ENCODE results near the gene C1QTNF12.

C1QTNF12 gene

GRCh38 chr1:1274931-1275431 lies 28.5 kb upstream of the C1QTNF12 start:
- H3K4me1 ChIP-seq (ENCODE audit: control insufficient read depth, insufficient read depth, low read depth, low read length): peaks cover 48% of the 10 kb centered on the region
- no peak overlapping the region for H3K4me2 ChIP-seq (ENCODE audit: low read length, poor library complexity, severe bottlenecking)
- no peak for DNase-seq
- peak overlapping the region in 1 of 2 experiments; percentile 27 for H2BK12ac ChIP-seq (ENCODE audit: low read length in 2 of 2)
- no peak overlapping the region for H3K14ac ChIP-seq (ENCODE audit: low read length in 2 of 2)
- H3K9me3 ChIP-seq (ENCODE audit: control insufficient read depth, low read length): no peaks in the 10 kb centered on the region
- peak overlapping the region in 1 of 2 experiments; percentile 87 for H3K4me3 ChIP-seq (ENCODE audit: insufficient read depth in 1 of 2, low read depth in 1 of 2, low read length in 2 of 2)
- H2AFZ ChIP-seq (ENCODE audit: low read depth, low read length): no peak overlapping the region
- no peak overlapping the region for H2BK120ac ChIP-seq (ENCODE audit: low read depth, low read length)
- H4K8ac ChIP-seq (ENCODE audit: low read length): peak overlapping the region; percentile 45
- WGBS: 96% methylated on average over 14 of the region's 15 CpGs
- peak overlapping the region; percentile 1 for H2AK5ac ChIP-seq (ENCODE audit: low read length, severe bottlenecking)
- H4K91ac ChIP-seq (ENCODE audit: low read length): peak overlapping the region; percentile 34
- H3K36me3 ChIP-seq (ENCODE audit: control insufficient read depth in 1 of 2, insufficient read depth in 2 of 2, low read depth in 1 of 2, low read length in 2 of 2): peaks cover 3 to 18% of the 10 kb centered on the region in 2 experiments
- H2BK5ac ChIP-seq (ENCODE audit: low read depth, low read length, poor library complexity, severe bottlenecking): no peak overlapping the region
- H2BK15ac ChIP-seq (ENCODE audit: low read depth, poor library complexity, severe bottlenecking): no peak overlapping the region
- no peaks in the 10 kb centered on the region for H3K27me3 ChIP-seq (ENCODE audit: control insufficient read depth in 1 of 2, insufficient read depth in 1 of 2, low read length in 2 of 2)
- no peak overlapping the region for H3K23ac ChIP-seq (ENCODE audit: low read length in 2 of 2)
- H3K4ac ChIP-seq (ENCODE audit: low read depth in 1 of 2, low read length in 2 of 2): peak overlapping the region in 1 of 2 experiments; percentile 20
- no peak overlapping the region for H3K27ac ChIP-seq (ENCODE audit: low read length, poor library complexity, severe bottlenecking)
- peak overlapping the region in 1 of 2 experiments; percentile 96 for H3K18ac ChIP-seq (ENCODE audit: low read depth in 1 of 2, low read length in 2 of 2)
- H3K79me1 ChIP-seq (replicated peaks; ENCODE audit: low read length, poor library complexity, severe bottlenecking): peaks cover 12% of the 10 kb centered on the region
- H3K9ac ChIP-seq (ENCODE audit: low read length): peak overlapping the region; percentile 73

GRCh38 chr1:1274299-1274930 lies 27.9 kb upstream of the C1QTNF12 start:
- no peak overlapping the region for H3K27ac ChIP-seq (ENCODE audit: low read length, poor library complexity, severe bottlenecking)
- H3K4me1 ChIP-seq (ENCODE audit: control insufficient read depth, insufficient read depth, low read depth, low read length): peaks cover 50% of the 10 kb centered on the region
- peak overlapping the region in 1 of 2 experiments; percentile 54 for H3K23ac ChIP-seq (ENCODE audit: low read length in 2 of 2)
- peak overlapping the region; percentile 1 for H2AK5ac ChIP-seq (ENCODE audit: low read length, severe bottlenecking)
- H4K91ac ChIP-seq (ENCODE audit: low read length): peak overlapping the region; percentile 34
- H2AFZ ChIP-seq (ENCODE audit: low read depth, low read length): peak overlapping the region; percentile 91
- H3K79me1 ChIP-seq (replicated peaks; ENCODE audit: low read length, poor library complexity, severe bottlenecking): peaks cover 12% of the 10 kb centered on the region
- H2BK15ac ChIP-seq (ENCODE audit: low read depth, poor library complexity, severe bottlenecking): no peak overlapping the region
- H3K36me3 ChIP-seq (ENCODE audit: control insufficient read depth in 1 of 2, insufficient read depth in 2 of 2, low read depth in 1 of 2, low read length in 2 of 2): peaks cover 3 to 18% of the 10 kb centered on the region in 2 experiments
- peak overlapping the region; percentile 45 for H4K8ac ChIP-seq (ENCODE audit: low read length)
- DNase-seq: no peak
- peak overlapping the region; percentile 88 to 96 for H3K18ac ChIP-seq (ENCODE audit: low read depth in 1 of 2, low read length in 2 of 2)
- H2BK5ac ChIP-seq (ENCODE audit: low read depth, low read length, poor library complexity, severe bottlenecking): no peak overlapping the region
- H3K9ac ChIP-seq (ENCODE audit: low read length): peak overlapping the region; percentile 73
- 38% methylated on average over 22 of the region's 31 CpGs for WGBS
- no peaks in the 10 kb centered on the region for H3K27me3 ChIP-seq (ENCODE audit: control insufficient read depth in 1 of 2, insufficient read depth in 1 of 2, low read length in 2 of 2)
- peak overlapping the region; percentile 71 to 87 for H3K4me3 ChIP-seq (ENCODE audit: insufficient read depth in 1 of 2, low read depth in 1 of 2, low read length in 2 of 2)
- peak overlapping the region; percentile 89 for H3K4me2 ChIP-seq (ENCODE audit: low read length, poor library complexity, severe bottlenecking)
- peak overlapping the region in 1 of 2 experiments; percentile 97 for H3K14ac ChIP-seq (ENCODE audit: low read length in 2 of 2)
- H2BK12ac ChIP-seq (ENCODE audit: low read length in 2 of 2): peak overlapping the region in 1 of 2 experiments; percentile 54
- no peaks in the 10 kb centered on the region for H3K9me3 ChIP-seq (ENCODE audit: control insufficient read depth, low read length)
- no peak overlapping the region for H2BK120ac ChIP-seq (ENCODE audit: low read depth, low read length)
- H3K4ac ChIP-seq (ENCODE audit: low read depth in 1 of 2, low read length in 2 of 2): peak overlapping the region; percentile 20 to 22

GRCh38 chr1:1273512-1274298 lies 27.2 kb upstream of the C1QTNF12 start, which contains the start of gene UBE2J2:
UBE2J2 (minus strand) TSS chr1:1273854; CDS start chr1:1267992, 5,862 bp downstream.
- Histone ChIP-seq H3K4me1 (ENCODE audit: control insufficient read depth, insufficient read depth, low read depth, low read length) (peaks cover 50% of the 10 kb centered on the region), H4K8ac (ENCODE audit: low read length) (peak within 1 kb of the TSS; percentile 87), H2BK15ac (ENCODE audit: low read depth, poor library complexity, severe bottlenecking) (peak within 1 kb of the TSS; percentile 44), H3K18ac (ENCODE audit: low read depth in 1 of 2, low read length in 2 of 2) (peak within 1 kb of the TSS; percentile 95 to 96), H2AK5ac (ENCODE audit: low read length, severe bottlenecking) (peak within 1 kb of the TSS; percentile 1), H3K14ac (ENCODE audit: low read length in 2 of 2) (peak within 1 kb of the TSS; percentile 93 to 97), H3K27ac (ENCODE audit: low read length, poor library complexity, severe bottlenecking) (peak within 1 kb of the TSS; percentile 2), H2BK120ac (ENCODE audit: low read depth, low read length) (no peak within 1 kb of the TSS), H4K91ac (ENCODE audit: low read length) (peak within 1 kb of the TSS; percentile 92), H3K4me2 (ENCODE audit: low read length, poor library complexity, severe bottlenecking) (peak within 1 kb of the TSS; percentile 89), H3K9me3 (ENCODE audit: control insufficient read depth, low read length) (no peaks in the 10 kb centered on the region), H3K4ac (ENCODE audit: low read depth in 1 of 2, low read length in 2 of 2) (peak within 1 kb of the TSS; percentile 81 to 90), H2BK5ac (ENCODE audit: low read depth, low read length, poor library complexity, severe bottlenecking) (peak within 1 kb of the TSS; percentile 85), H3K9ac (ENCODE audit: low read length) (peak within 1 kb of the TSS; percentile 95), H2BK12ac (ENCODE audit: low read length in 2 of 2) (peak within 1 kb of the TSS in 1 of 2 experiments; percentile 54), H2AFZ (ENCODE audit: low read depth, low read length) (peak within 1 kb of the TSS; percentile 91), H3K36me3 (ENCODE audit: control insufficient read depth in 1 of 2, insufficient read depth in 2 of 2, low read depth in 1 of 2, low read length in 2 of 2) (peaks cover 3 to 18% of the 10 kb centered on the region in 2 experiments), H3K23ac (ENCODE audit: low read length in 2 of 2) (peak within 1 kb of the TSS in 1 of 2 experiments; percentile 91), H3K79me1 (replicated peaks; ENCODE audit: low read length, poor library complexity, severe bottlenecking) (peaks cover 12% of the 10 kb centered on the region), H3K27me3 (ENCODE audit: control insufficient read depth in 1 of 2, insufficient read depth in 1 of 2, low read length in 2 of 2) (no peaks in the 10 kb centered on the region), H3K4me3 (ENCODE audit: insufficient read depth in 1 of 2, low read depth in 1 of 2, low read length in 2 of 2) (peak within 1 kb of the TSS; percentile 97 to 99)
- peak; percentile 89 for DNase-seq
- 0% methylated on average over 43 of the region's 105 CpGs for WGBS

- no peak overlapping the region for H2BK120ac ChIP-seq (ENCODE audit: low read depth, low read length)
- WGBS: under 1% methylated on average over 26 of the region's 31 CpGs
- peak overlapping the region; percentile 81 to 90 for H3K4ac ChIP-seq (ENCODE audit: low read depth in 1 of 2, low read length in 2 of 2)
- peaks cover 12% of the 10 kb centered on the region for H3K79me1 ChIP-seq (replicated peaks; ENCODE audit: low read length, poor library complexity, severe bottlenecking)
- no peaks in the 10 kb centered on the region for H3K9me3 ChIP-seq (ENCODE audit: control insufficient read depth, low read length)
- H3K9ac ChIP-seq (ENCODE audit: low read length): peak overlapping the region; percentile 95
- H3K4me3 ChIP-seq (ENCODE audit: insufficient read depth in 1 of 2, low read depth in 1 of 2, low read length in 2 of 2): peak overlapping the region; percentile 97 to 99
- H2AK5ac ChIP-seq (ENCODE audit: low read length, severe bottlenecking): no peak overlapping the region
- peak overlapping the region; percentile 89 for H3K4me2 ChIP-seq (ENCODE audit: low read length, poor library complexity, severe bottlenecking)
- no peak for DNase-seq
- H3K27ac ChIP-seq (ENCODE audit: low read length, poor library complexity, severe bottlenecking): peak overlapping the region; percentile 2
- H2AFZ ChIP-seq (ENCODE audit: low read depth, low read length): peak overlapping the region; percentile 68
- peak overlapping the region; percentile 92 for H4K91ac ChIP-seq (ENCODE audit: low read length)
- peaks cover 8 to 23% of the 10 kb centered on the region in 2 experiments for H3K36me3 ChIP-seq (ENCODE audit: control insufficient read depth in 1 of 2, insufficient read depth in 2 of 2, low read depth in 1 of 2, low read length in 2 of 2)
- peaks cover 55% of the 10 kb centered on the region for H3K4me1 ChIP-seq (ENCODE audit: control insufficient read depth, insufficient read depth, low read depth, low read length)
- no peak overlapping the region for H4K8ac ChIP-seq (ENCODE audit: low read length)
- peak overlapping the region in 1 of 2 experiments; percentile 85 for H3K23ac ChIP-seq (ENCODE audit: low read length in 2 of 2)
- H2BK15ac ChIP-seq (ENCODE audit: low read depth, poor library complexity, severe bottlenecking): peak overlapping the region; percentile 6
- no peaks in the 10 kb centered on the region for H3K27me3 ChIP-seq (ENCODE audit: control insufficient read depth in 1 of 2, insufficient read depth in 1 of 2, low read length in 2 of 2)
- H2BK12ac ChIP-seq (ENCODE audit: low read length in 2 of 2): peak overlapping the region in 1 of 2 experiments; percentile 47
- H2BK5ac ChIP-seq (ENCODE audit: low read depth, low read length, poor library complexity, severe bottlenecking): peak overlapping the region; percentile 85
- H3K14ac ChIP-seq (ENCODE audit: low read length in 2 of 2): peak overlapping the region; percentile 53 to 93
- peak overlapping the region; percentile 94 to 95 for H3K18ac ChIP-seq (ENCODE audit: low read depth in 1 of 2, low read length in 2 of 2)
Measured at GRCh38 chr1:1273209-1273511, 26.6 kb upstream of the C1QTNF12 start.

All from mesenchymal stem cell (in vitro differentiated cells and primary cell).